HCT116 (cell line): ENCODE data around the gene HIVEP3. TPM values are rescaled to one million over a fixed set of nuclear protein-coding genes. Genes with fewer than 3 reads are reported as not detected.

Experiments
- ATAC-seq: fragments of 200-7000 bp; cut with Tn5 transposase; 2 replicates; pipeline ENCODE4 v1.9.1; 2020; ENCODE audit warnings: mild to moderate bottlenecking, moderate library complexity
- BruUV-seq: library from RNA; stranded (reverse); fragments of 400-500 nt; replicated peaks from 2 replicates; lab custom pipeline; 2021; lab: Mats Ljungman, UMichigan
- CTCF ChIA-PET: fragments of 300-600 bp; sonication (Branson Sonifier 250); formaldehyde crosslinking; loops from one replicate; lab custom pipeline; 2021; ENCODE audit warnings: antibody characterized with exemption; lab: Charles Lee
- POLR2A ChIA-PET: fragments of 300-600, 350-600 bp; sonication (Branson Sonifier 250); formaldehyde crosslinking; loops from one replicate; lab custom pipeline; 2021; ENCODE audit warnings: antibody characterized with exemption; lab: Charles Lee
- RAD21 ChIA-PET, 2 experiments: fragments of 300-600 bp; sonication (Branson Sonifier 250); formaldehyde crosslinking; loops; one replicate each; lab custom pipeline; 2023; ENCODE audit warnings: low total read pairs in 2 of 2; ENCODE audit not compliant: uncharacterized antibody in 2 of 2, unreplicated experiment in 2 of 2, low non-redundant PET in 1 of 2; lab: Charles Lee
- DNase-seq: peaks from one replicate; pipeline ENCODE4 v3.0.0-alpha.2; 2010; ENCODE audit warnings: low read depth, low spot score
- H2AFZ ChIP-seq: fragments of 200-600 bp; shearing (Covaris generic), sonication (generic); 2 replicates; pipeline ENCODE4 v1.6.1; 2017; ENCODE audit warnings: low read depth, mixed run types, mixed read lengths, antibody characterized with exemption, low read length; ENCODE audit not compliant: poor library complexity, severe bottlenecking
- H3K27ac ChIP-seq: 2 replicates; pipeline ENCODE4 v1.5.1; 2012; ENCODE audit warnings: low read depth, low read length
- H3K27me3 ChIP-seq: fragments of 200-600 bp; sonication (generic); 2 replicates; pipeline ENCODE4 v1.6.1; 2016; ENCODE audit warnings: mixed run types, low read length, mixed read lengths; ENCODE audit not compliant: insufficient read depth
- H3K36me3 ChIP-seq, 2 experiments: fragments of 200-500 bp in 1 of 2; fragments of 200-600 bp in 1 of 2; sonication (Bioruptor generic) in 1 of 2; sonication (generic) in 1 of 2; 2 replicates each; pipeline versions ENCODE4 v1.5.1 to v1.6.1; 2014 to 2016; ENCODE audit warnings: low read length in 2 of 2, inconsistent platforms in 1 of 2, mixed read lengths in 1 of 2, mixed run types in 1 of 2; ENCODE audit not compliant: insufficient read depth in 2 of 2, control insufficient read depth in 1 of 2
- H3K4me1 ChIP-seq, 2 experiments: fragments of 200-600 bp in 1 of 2; sonication (generic) in 1 of 2; 2 replicates each; pipeline versions ENCODE4 v1.5.1 to v1.6.1; 2012 to 2017; ENCODE audit warnings: low read length in 2 of 2, inconsistent platforms in 1 of 2, mild to moderate bottlenecking in 1 of 2, mixed read lengths in 1 of 2, mixed run types in 1 of 2, moderate library complexity in 1 of 2; ENCODE audit not compliant: insufficient read depth in 2 of 2, control insufficient read depth in 1 of 2
- H3K4me2 ChIP-seq: fragments of 200-600 bp; sonication (generic); 2 replicates; pipeline ENCODE4 v1.6.1; 2017; ENCODE audit warnings: mixed run types, low read length, mixed read lengths
- H3K4me3 ChIP-seq, 2 experiments: fragments of 200-600 bp in 1 of 2; sonication (generic) in 1 of 2; replicated peaks in 1 of 2; 2 replicates each; pipeline ENCODE4 v1.5.1; 2011 to 2016; ENCODE audit warnings: low read length in 2 of 2, control low read depth in 1 of 2, low read depth in 1 of 2, mild to moderate bottlenecking in 1 of 2, mixed read lengths in 1 of 2, mixed run types in 1 of 2
- H3K79me2 ChIP-seq: fragments of 200-600 bp; sonication (generic); 2 replicates; pipeline ENCODE4 v1.6.1; 2017; ENCODE audit warnings: mild to moderate bottlenecking, mixed run types, low read length, moderate library complexity, mixed read lengths; ENCODE audit not compliant: insufficient read depth
- H3K9ac ChIP-seq: fragments of 200-600 bp; sonication (generic); 2 replicates; pipeline ENCODE4 v1.6.1; 2016; ENCODE audit warnings: low read length, mixed read lengths
- H3K9me2 ChIP-seq: fragments of 200-600 bp; sonication (generic), shearing (Covaris generic); 2 replicates; pipeline ENCODE4 v1.6.1; 2017; ENCODE audit warnings: mixed run types, mild to moderate bottlenecking, moderate library complexity; ENCODE audit not compliant: insufficient read depth
- H3K9me3 ChIP-seq, 2 experiments: fragments of 200-500 bp in 1 of 2; fragments of 200-600 bp in 1 of 2; sonication (Bioruptor generic) in 1 of 2; sonication (generic) in 1 of 2; 2 replicates each; pipeline ENCODE4 v1.6.1; 2014 to 2017; ENCODE audit warnings: low read length in 2 of 2, mixed read lengths in 2 of 2, inconsistent platforms in 1 of 2, low read depth in 1 of 2, mild to moderate bottlenecking in 1 of 2, mixed run types in 1 of 2, moderate library complexity in 1 of 2; ENCODE audit not compliant: control insufficient read depth in 1 of 2, insufficient read depth in 1 of 2
- H4K20me1 ChIP-seq: fragments of 200-600 bp; sonication (generic), shearing (Covaris generic); 2 replicates; pipeline ENCODE4 v1.6.1; 2017; ENCODE audit warnings: mixed run types, mild to moderate bottlenecking, moderate library complexity; ENCODE audit not compliant: insufficient read depth
- CEBPB ChIP-seq: IDR thresholded peaks from 2 replicates; pipeline ENCODE4 v1.6.1; 2012; ENCODE audit warnings: low read depth
- CTCF ChIP-seq, 3 experiments: fragments of 200-600 bp in 1 of 3; sonication (generic) in 1 of 3; IDR thresholded peaks in 2 of 3; conservative IDR thresholded peaks in 1 of 3; 2 replicates each; pipeline ENCODE4 v1.5.1; 2012 to 2017; ENCODE audit warnings: low read depth in 2 of 3, low read length in 2 of 3, antibody characterized with exemption in 1 of 3, borderline replicate concordance in 1 of 3, control low read depth in 1 of 3, mild to moderate bottlenecking in 1 of 3, mixed read lengths in 1 of 3, mixed run types in 1 of 3, moderate library complexity in 1 of 3; ENCODE audit not compliant: insufficient read depth in 1 of 3
- EGR1 ChIP-seq: IDR thresholded peaks from 2 replicates; pipeline ENCODE4 v1.6.1; 2012; ENCODE audit warnings: low read depth
- ELF1 ChIP-seq: IDR thresholded peaks from 2 replicates; pipeline ENCODE4 v1.6.1; 2012; ENCODE audit warnings: low read depth, borderline replicate concordance
- EZH2phosphoT487 ChIP-seq: fragments of 200-600 bp; IDR thresholded peaks from 2 replicates; pipeline ENCODE4 v1.6.1; 2018; ENCODE audit warnings: antibody characterized with exemption, borderline replicate concordance
- MAX ChIP-seq: IDR thresholded peaks from 2 replicates; pipeline ENCODE4 v1.6.1; 2012
- POLR2AphosphoS5 ChIP-seq: IDR thresholded peaks from 2 replicates; pipeline ENCODE4 v1.6.1; 2011; ENCODE audit warnings: mild to moderate bottlenecking, low read depth, low read length, moderate library complexity
- RAD21 ChIP-seq: IDR thresholded peaks from 2 replicates; pipeline ENCODE4 v1.6.1; 2012; ENCODE audit warnings: low read depth, mild to moderate bottlenecking
- REST ChIP-seq: IDR thresholded peaks from 2 replicates; pipeline ENCODE4 v1.6.1; 2012; ENCODE audit warnings: low read depth
- SIN3A ChIP-seq: IDR thresholded peaks from 2 replicates; pipeline ENCODE4 v1.6.1; 2012; ENCODE audit warnings: low read depth
- SP1 ChIP-seq: IDR thresholded peaks from 2 replicates; pipeline ENCODE4 v1.6.1; 2012; ENCODE audit warnings: low read depth
- SRF ChIP-seq: IDR thresholded peaks from 2 replicates; pipeline ENCODE4 v1.6.1; 2012; ENCODE audit warnings: low read depth
- TCF7L2 ChIP-seq: IDR thresholded peaks from 2 replicates; pipeline ENCODE4 v1.7.0; 2011; ENCODE audit warnings: borderline replicate concordance, inconsistent platforms; ENCODE audit not compliant: insufficient read depth, insufficient read length; ENCODE audit errors: extremely low read depth
- ZFX ChIP-seq: fragments of 450-650 bp; IDR thresholded peaks from 2 replicates; pipeline ENCODE4 v1.6.1; 2017
- ZNF274 ChIP-seq: fragments of 200-500 bp; sonication (Bioruptor generic); IDR thresholded peaks from 2 replicates; pipeline ENCODE4 v1.6.1; 2014; ENCODE audit warnings: mild to moderate bottlenecking, low read depth, low read length, inconsistent platforms
- intact Hi-C: fragments of 100-400 bp; cut with micrococcal nuclease; formaldehyde crosslinking; loops from 2 replicates; pipeline ENCODE4 v1.10.0; 2022
- total RNA-seq: library from RNA; stranded (reverse); gene quantifications from one replicate; pipeline ENCODE4 v1.2.1, GENCODE V29; 2021; ENCODE audit not compliant: unreplicated experiment

The HIVEP3 gene
- total RNA-seq, 1 experiment from 2014 or later, result 7.1 TPM

- no peak overlapping the region for H3K4me3 ChIP-seq
- no peak overlapping the region for H3K9ac ChIP-seq
- no TSS peak for BruUV-seq
- H3K9me3 ChIP-seq, result no peaks in the 10 kb centered on the region
- H3K4me1 ChIP-seq, result peaks cover 31 to 35% of the 10 kb centered on the region in 2 experiments
- ChIA-PET RAD21 (no interaction called here), POLR2A (no interaction called here), CTCF (no interaction called here)
- no peak overlapping the region for H2AFZ ChIP-seq
- no peak overlapping the region for H3K27ac ChIP-seq
- intact Hi-C loops, result no loop called here
- no peak overlapping the region for H3K4me2 ChIP-seq
- H3K9me2 ChIP-seq, result no peaks in the 10 kb centered on the region
- DNase-seq, result no peak
- TF ChIP-seq CEBPB (no peak), ELF1 (no peak), TCF7L2 (no peak), EZH2phosphoT487 (no peak), SP1 (no peak), SRF (no peak), EGR1 (no peak), CTCF (IDR thresholded peaks at IDR 0.05 in 2 of 3, conservative IDR thresholded peaks at IDR 0.05 in 1 of 3; ENCODE audit: borderline replicate concordance in 1 of 3, insufficient read depth in 1 of 3, low read depth in 2 of 3, low read length in 2 of 3) (no peak), MAX (no peak), RAD21 (no peak), ZFX (no peak), POLR2AphosphoS5 (no peak), REST (no peak), ZNF274 (no peak), SIN3A (no peak)
- no peaks in the 10 kb centered on the region for H3K36me3 ChIP-seq
- no peaks in the 10 kb centered on the region for H4K20me1 ChIP-seq
- H3K79me2 ChIP-seq, result no peaks in the 10 kb centered on the region
- H3K27me3 ChIP-seq, result peaks cover 23% of the 10 kb centered on the region; the same call in 1 of the 2 replicates
- no peak for ATAC-seq
Measured at GRCh38 chr1:41860214-41860613, 58.5 kb downstream of the HIVEP3 start.
